ENCODE measurements around the gene GRK4.
"Not testable (repeated sequence)": the region's sequence is repeated elsewhere in the genome, so short reads cannot be mapped to it uniquely, and the experiment has no call there.

DNA sequence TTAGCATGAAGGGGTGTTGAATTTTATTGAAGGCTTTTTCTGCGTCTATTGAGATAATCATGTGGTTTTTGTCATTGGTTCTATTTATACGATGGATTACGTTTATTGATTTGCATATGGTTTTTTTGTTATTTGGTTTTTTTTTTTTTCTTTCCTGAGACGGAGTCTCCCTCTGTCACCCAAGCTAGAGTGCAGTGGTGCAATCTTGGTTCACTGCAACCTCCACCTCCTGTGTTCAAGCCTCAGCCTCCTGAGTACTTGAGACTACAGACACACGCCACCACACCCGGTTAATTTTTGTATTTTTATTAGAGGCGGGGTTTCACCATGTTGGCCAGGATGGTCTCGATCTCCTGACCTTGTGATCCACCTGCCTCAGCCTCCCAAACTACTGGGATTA is 44.7 kb upstream of the GRK4 start:
- TF ChIP-seq, protein P1, sequence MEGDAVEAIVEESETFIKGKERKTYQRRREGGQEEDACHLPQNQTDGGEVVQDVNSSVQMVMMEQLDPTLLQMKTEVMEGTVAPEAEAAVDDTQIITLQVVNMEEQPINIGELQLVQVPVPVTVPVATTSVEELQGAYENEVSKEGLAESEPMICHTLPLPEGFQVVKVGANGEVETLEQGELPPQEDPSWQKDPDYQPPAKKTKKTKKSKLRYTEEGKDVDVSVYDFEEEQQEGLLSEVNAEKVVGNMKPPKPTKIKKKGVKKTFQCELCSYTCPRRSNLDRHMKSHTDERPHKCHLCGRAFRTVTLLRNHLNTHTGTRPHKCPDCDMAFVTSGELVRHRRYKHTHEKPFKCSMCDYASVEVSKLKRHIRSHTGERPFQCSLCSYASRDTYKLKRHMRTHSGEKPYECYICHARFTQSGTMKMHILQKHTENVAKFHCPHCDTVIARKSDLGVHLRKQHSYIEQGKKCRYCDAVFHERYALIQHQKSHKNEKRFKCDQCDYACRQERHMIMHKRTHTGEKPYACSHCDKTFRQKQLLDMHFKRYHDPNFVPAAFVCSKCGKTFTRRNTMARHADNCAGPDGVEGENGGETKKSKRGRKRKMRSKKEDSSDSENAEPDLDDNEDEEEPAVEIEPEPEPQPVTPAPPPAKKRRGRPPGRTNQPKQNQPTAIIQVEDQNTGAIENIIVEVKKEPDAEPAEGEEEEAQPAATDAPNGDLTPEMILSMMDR (IDR thresholded peaks at IDR 0.05) = not testable (repeated sequence)
- TF ChIP-seq, protein P2, sequence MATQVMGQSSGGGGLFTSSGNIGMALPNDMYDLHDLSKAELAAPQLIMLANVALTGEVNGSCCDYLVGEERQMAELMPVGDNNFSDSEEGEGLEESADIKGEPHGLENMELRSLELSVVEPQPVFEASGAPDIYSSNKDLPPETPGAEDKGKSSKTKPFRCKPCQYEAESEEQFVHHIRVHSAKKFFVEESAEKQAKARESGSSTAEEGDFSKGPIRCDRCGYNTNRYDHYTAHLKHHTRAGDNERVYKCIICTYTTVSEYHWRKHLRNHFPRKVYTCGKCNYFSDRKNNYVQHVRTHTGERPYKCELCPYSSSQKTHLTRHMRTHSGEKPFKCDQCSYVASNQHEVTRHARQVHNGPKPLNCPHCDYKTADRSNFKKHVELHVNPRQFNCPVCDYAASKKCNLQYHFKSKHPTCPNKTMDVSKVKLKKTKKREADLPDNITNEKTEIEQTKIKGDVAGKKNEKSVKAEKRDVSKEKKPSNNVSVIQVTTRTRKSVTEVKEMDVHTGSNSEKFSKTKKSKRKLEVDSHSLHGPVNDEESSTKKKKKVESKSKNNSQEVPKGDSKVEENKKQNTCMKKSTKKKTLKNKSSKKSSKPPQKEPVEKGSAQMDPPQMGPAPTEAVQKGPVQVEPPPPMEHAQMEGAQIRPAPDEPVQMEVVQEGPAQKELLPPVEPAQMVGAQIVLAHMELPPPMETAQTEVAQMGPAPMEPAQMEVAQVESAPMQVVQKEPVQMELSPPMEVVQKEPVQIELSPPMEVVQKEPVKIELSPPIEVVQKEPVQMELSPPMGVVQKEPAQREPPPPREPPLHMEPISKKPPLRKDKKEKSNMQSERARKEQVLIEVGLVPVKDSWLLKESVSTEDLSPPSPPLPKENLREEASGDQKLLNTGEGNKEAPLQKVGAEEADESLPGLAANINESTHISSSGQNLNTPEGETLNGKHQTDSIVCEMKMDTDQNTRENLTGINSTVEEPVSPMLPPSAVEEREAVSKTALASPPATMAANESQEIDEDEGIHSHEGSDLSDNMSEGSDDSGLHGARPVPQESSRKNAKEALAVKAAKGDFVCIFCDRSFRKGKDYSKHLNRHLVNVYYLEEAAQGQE (IDR thresholded peaks at IDR 0.05; ENCODE audit: insufficient read depth in 1 of 2, low read depth in 2 of 2, low read length in 1 of 2) = not testable (repeated sequence)
